Measurements from ENCODE around the gene TMEM154.

The TMEM154 gene

GRCh38 chr4:152693871-152694270 is 14.1 kb upstream of the TMEM154 start:
- Histone ChIP-seq H3K9me2 (replicated peaks; ENCODE audit: low read depth, low read length) (no peaks in the 10 kb centered on the region), H3K9me3 (ENCODE audit: insufficient read depth, low read depth, low read length) (no peaks in the 10 kb centered on the region), H4K20me1 (ENCODE audit: insufficient read depth, low read length, poor library complexity, severe bottlenecking) (no peaks in the 10 kb centered on the region), H3F3A (ENCODE audit: low read depth) (no peaks in the 10 kb centered on the region), H3K27me3 (ENCODE audit: insufficient read depth, low read length, poor library complexity, severe bottlenecking) (no peaks in the 10 kb centered on the region), H3K4me1 (ENCODE audit: insufficient read depth, low read length, poor library complexity, severe bottlenecking) (no peaks in the 10 kb centered on the region), H3K4me2 (ENCODE audit: low read depth, low read length, poor library complexity, severe bottlenecking) (no peak overlapping the region), H3K4me3 (ENCODE audit: low read length, poor library complexity, severe bottlenecking) (no peak overlapping the region), H3K36me3 (ENCODE audit: insufficient read depth, low read length) (no peaks in the 10 kb centered on the region), H3K79me2 (ENCODE audit: insufficient read depth, low read length) (no peaks in the 10 kb centered on the region), H3K9ac (ENCODE audit: low read depth, low read length, poor library complexity, severe bottlenecking) (no peak overlapping the region), H2AFZ (ENCODE audit: low read length) (no peak overlapping the region)
- no peak for TF ChIP-seq CTCF (conservative IDR thresholded peaks at IDR 0.05; ENCODE audit: low read length)
- no peak for TF ChIP-seq EZH2phosphoT487 (IDR thresholded peaks at IDR 0.05; ENCODE audit: borderline replicate concordance)

GRCh38 chr4:152691761-152692160 is 12.0 kb upstream of the TMEM154 start:
- H3K36me3 ChIP-seq (ENCODE audit: insufficient read depth, low read length): no peaks in the 10 kb centered on the region
- H3K9me3 ChIP-seq (ENCODE audit: insufficient read depth, low read depth, low read length): no peaks in the 10 kb centered on the region
- TF ChIP-seq EZH2phosphoT487 (IDR thresholded peaks at IDR 0.05; ENCODE audit: borderline replicate concordance): no peak
- no peak for TF ChIP-seq CTCF (conservative IDR thresholded peaks at IDR 0.05; ENCODE audit: low read length)

GRCh38 chr4:152690706-152691651 is 11.2 kb upstream of the TMEM154 start:
- no peak overlapping the region for H3K4me3 ChIP-seq (ENCODE audit: low read length, poor library complexity, severe bottlenecking)
- no peaks in the 10 kb centered on the region for H4K20me1 ChIP-seq (ENCODE audit: insufficient read depth, low read length, poor library complexity, severe bottlenecking)
- no peak overlapping the region for H3K4me2 ChIP-seq (ENCODE audit: low read depth, low read length, poor library complexity, severe bottlenecking)
- no peak overlapping the region for H3K9ac ChIP-seq (ENCODE audit: low read depth, low read length, poor library complexity, severe bottlenecking)
- TF ChIP-seq EZH2phosphoT487 (IDR thresholded peaks at IDR 0.05; ENCODE audit: borderline replicate concordance) (no peak), CTCF (conservative IDR thresholded peaks at IDR 0.05; ENCODE audit: low read length) (no peak)
- H3K36me3 ChIP-seq (ENCODE audit: insufficient read depth, low read length): no peaks in the 10 kb centered on the region
- no peaks in the 10 kb centered on the region for H3K79me2 ChIP-seq (ENCODE audit: insufficient read depth, low read length)
- no peaks in the 10 kb centered on the region for H3K9me3 ChIP-seq (ENCODE audit: insufficient read depth, low read depth, low read length)
- H2AFZ ChIP-seq (ENCODE audit: low read length): no peak overlapping the region
- no peaks in the 10 kb centered on the region for H3K9me2 ChIP-seq (replicated peaks; ENCODE audit: low read depth, low read length)
- H3F3A ChIP-seq (ENCODE audit: low read depth): no peaks in the 10 kb centered on the region
- no peaks in the 10 kb centered on the region for H3K27me3 ChIP-seq (ENCODE audit: insufficient read depth, low read length, poor library complexity, severe bottlenecking)
- no peaks in the 10 kb centered on the region for H3K4me1 ChIP-seq (ENCODE audit: insufficient read depth, low read length, poor library complexity, severe bottlenecking)

More at GRCh38 chr4:152691761-152692160, 12.0 kb upstream of the TMEM154 start:
- no peaks in the 10 kb centered on the region for H4K20me1 ChIP-seq (ENCODE audit: insufficient read depth, low read length, poor library complexity, severe bottlenecking)
- no peaks in the 10 kb centered on the region for H3F3A ChIP-seq (ENCODE audit: low read depth)
- no peaks in the 10 kb centered on the region for H3K79me2 ChIP-seq (ENCODE audit: insufficient read depth, low read length)
- no peak overlapping the region for H3K4me3 ChIP-seq (ENCODE audit: low read length, poor library complexity, severe bottlenecking)
- H3K9ac ChIP-seq (ENCODE audit: low read depth, low read length, poor library complexity, severe bottlenecking): no peak overlapping the region
- no peaks in the 10 kb centered on the region for H3K27me3 ChIP-seq (ENCODE audit: insufficient read depth, low read length, poor library complexity, severe bottlenecking)
- no peak overlapping the region for H2AFZ ChIP-seq (ENCODE audit: low read length)
- H3K9me2 ChIP-seq (replicated peaks; ENCODE audit: low read depth, low read length): no peaks in the 10 kb centered on the region
- no peaks in the 10 kb centered on the region for H3K4me1 ChIP-seq (ENCODE audit: insufficient read depth, low read length, poor library complexity, severe bottlenecking)
- H3K4me2 ChIP-seq (ENCODE audit: low read depth, low read length, poor library complexity, severe bottlenecking): no peak overlapping the region
